Measurements from ENCODE around the gene ZDHHC11B.
"Not testable (repeated sequence)": the region's sequence is repeated elsewhere in the genome, so short reads cannot be mapped to it uniquely, and the experiment has no call there.

Gene ZDHHC11B

GRCh38 chr5:784428-785177 lies at the start of gene ZDHHC11B:
Gene ZDHHC11B, minus strand, starts transcription at chr5:784729. Its CDS starts 17,810 bp downstream, at chr5:766919.
- peak; percentile 77 for DNase-seq (ENCODE audit: low spot score)

GRCh38 chr5:834013-834412 lies 49.5 kb upstream of the ZDHHC11B start:
- not testable (repeated sequence) for DNase-seq (ENCODE audit: low spot score)

- not testable (repeated sequence) for DNase-seq (ENCODE audit: low spot score)
Observed at GRCh38 chr5:828194-828593, 43.7 kb upstream of the ZDHHC11B start.

GRCh38 chr5:825544-825943 lies 41.0 kb upstream of the ZDHHC11B start:
- DNase-seq (ENCODE audit: low spot score), result not testable (repeated sequence)

GRCh38 chr5:821504-821903 lies 37.0 kb upstream of the ZDHHC11B start:
- no peak for DNase-seq (ENCODE audit: low spot score)

- DNase-seq (ENCODE audit: low spot score), result no peak
Observed at GRCh38 chr5:820245-820644, 35.7 kb upstream of the ZDHHC11B start.

- no peak for DNase-seq (ENCODE audit: low spot score)
Observed at GRCh38 chr5:819078-819477, 34.5 kb upstream of the ZDHHC11B start.

GRCh38 chr5:816176-816575 lies 31.6 kb upstream of the ZDHHC11B start:
- no peak for DNase-seq (ENCODE audit: low spot score)

GRCh38 chr5:815449-815848 lies 30.9 kb upstream of the ZDHHC11B start:
- DNase-seq (ENCODE audit: low spot score), result no peak

- DNase-seq (ENCODE audit: low spot score), result not testable (repeated sequence)
Observed at GRCh38 chr5:813575-813974, 29.0 kb upstream of the ZDHHC11B start.

GRCh38 chr5:811384-811783 lies 26.9 kb upstream of the ZDHHC11B start:
- DNase-seq (ENCODE audit: low spot score), result not testable (repeated sequence)

- not testable (repeated sequence) for DNase-seq (ENCODE audit: low spot score)
Observed at GRCh38 chr5:807719-808514, 23.4 kb upstream of the ZDHHC11B start.

GRCh38 chr5:801472-801871 lies 16.9 kb upstream of the ZDHHC11B start:
- DNase-seq (ENCODE audit: low spot score), result no peak

GRCh38 chr5:801055-801454 lies 16.5 kb upstream of the ZDHHC11B start:
- DNase-seq (ENCODE audit: low spot score), result not testable (repeated sequence)

- DNase-seq (ENCODE audit: low spot score), result not testable (repeated sequence)
Observed at GRCh38 chr5:798505-799138, 14.1 kb upstream of the ZDHHC11B start.

GRCh38 chr5:797986-798385 lies 13.5 kb upstream of the ZDHHC11B start:
- DNase-seq (ENCODE audit: low spot score), result not testable (repeated sequence)

- not testable (repeated sequence) for DNase-seq (ENCODE audit: low spot score)
Observed at GRCh38 chr5:795873-796272, 11.3 kb upstream of the ZDHHC11B start.

- not testable (repeated sequence) for DNase-seq (ENCODE audit: low spot score)
Observed at GRCh38 chr5:794948-795347, 10.4 kb upstream of the ZDHHC11B start.

- not testable (repeated sequence) for DNase-seq (ENCODE audit: low spot score)
Observed at GRCh38 chr5:788703-789102, 4.2 kb upstream of the ZDHHC11B start.

- not testable (repeated sequence) for DNase-seq (ENCODE audit: low spot score)
Observed at GRCh38 chr5:787857-788233, 3.3 kb upstream of the ZDHHC11B start.

- not testable (repeated sequence) for DNase-seq (ENCODE audit: low spot score)
Observed at GRCh38 chr5:787224-787856, 2.8 kb upstream of the ZDHHC11B start.

GRCh38 chr5:785181-785705 lies 714 bp upstream of the ZDHHC11B start:
- DNase-seq (ENCODE audit: low spot score), result not testable (repeated sequence)
